HG03060 (cell line): ENCODE data around the gene WNT16.
A peak's percentile ranks its signal among the peaks of the same experiment; 100 is the strongest.

Experiments
- ATAC-seq: cut with Tn5 transposase; IDR thresholded peaks from one replicate; pipeline ENCODE4 v1.9.1; 2021; ENCODE audit warnings: low read depth, moderate number of reproducible peaks; ENCODE audit not compliant: unreplicated experiment

Gene WNT16

DNA sequence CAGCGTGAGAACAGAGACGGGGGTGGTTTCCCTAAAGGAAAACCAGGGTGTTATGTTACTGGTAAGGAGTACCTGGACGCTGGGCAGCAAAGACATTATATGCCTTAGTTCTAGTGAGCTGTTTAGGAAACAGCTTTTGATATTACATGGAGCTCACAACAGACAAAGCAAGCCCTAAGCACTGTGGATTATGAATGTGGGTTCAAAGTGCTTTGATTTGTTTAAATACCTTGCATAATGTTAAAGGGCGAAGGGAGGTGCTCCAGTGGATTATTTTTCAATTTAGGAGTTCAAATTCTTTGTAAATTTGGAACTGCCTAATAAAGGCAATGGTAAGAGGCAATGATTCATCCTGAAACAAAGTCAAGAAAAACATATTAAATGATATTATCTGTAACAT is 13.8 kb downstream of the WNT16 start:
- no peak for ATAC-seq

DNA sequence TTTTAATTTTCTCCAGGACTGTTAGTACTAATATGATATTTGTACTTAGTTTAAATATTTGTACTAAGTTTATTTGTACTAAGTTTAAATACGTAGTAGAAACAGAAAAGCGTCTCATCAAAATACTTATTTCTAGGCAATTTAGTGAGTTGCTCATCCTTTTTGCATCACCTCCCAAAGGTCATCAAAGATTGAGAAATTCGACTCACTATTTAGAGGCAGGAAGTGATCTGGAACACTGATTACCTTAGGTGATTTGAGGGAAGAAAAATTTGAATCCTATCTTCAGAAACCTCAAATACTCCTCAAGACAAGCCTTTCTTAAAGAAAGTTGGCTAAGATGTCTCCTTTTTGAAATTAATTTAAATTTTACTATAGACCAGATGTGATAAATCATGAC is 14.5 kb downstream of the WNT16 start:
- ATAC-seq = no peak

DNA sequence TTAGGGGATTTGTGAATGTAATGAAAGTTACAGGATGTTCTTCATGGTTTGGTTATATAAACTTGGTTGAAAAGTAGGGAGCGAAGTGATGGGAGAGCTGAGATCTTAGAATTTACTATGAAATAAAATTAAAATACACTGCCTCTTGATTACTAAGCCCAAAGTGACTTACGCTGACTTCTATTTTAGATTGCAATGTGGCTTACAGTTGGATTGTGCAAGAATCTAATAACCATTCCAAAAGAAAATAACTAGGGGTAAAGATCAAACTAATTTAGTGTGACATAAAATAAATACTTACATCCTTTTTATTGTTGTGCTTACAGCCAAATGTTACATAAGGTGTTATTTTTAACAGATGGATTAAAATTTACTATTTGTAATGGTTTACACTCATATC is 15.3 kb downstream of the WNT16 start:
- ATAC-seq = no peak

DNA sequence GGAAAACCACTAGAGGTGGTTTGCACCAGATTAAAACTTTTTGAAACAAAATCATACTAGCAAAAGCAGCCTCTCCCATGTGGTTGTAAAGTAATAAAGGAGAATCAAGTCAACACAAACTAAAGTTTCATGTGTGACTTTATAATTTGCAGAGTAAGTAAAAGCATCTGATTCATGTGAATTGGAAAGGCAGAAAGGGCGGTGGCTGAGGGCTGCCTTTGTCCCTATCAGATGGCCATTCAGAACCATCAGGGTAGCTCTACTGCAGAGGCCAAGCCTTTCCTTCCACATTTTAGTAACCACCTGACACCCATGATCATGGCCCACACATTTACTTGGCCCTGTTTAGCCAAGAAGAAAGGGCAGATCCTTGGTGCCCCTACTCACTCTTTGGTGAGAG is 15.7 kb downstream of the WNT16 start:
- no peak for ATAC-seq

DNA sequence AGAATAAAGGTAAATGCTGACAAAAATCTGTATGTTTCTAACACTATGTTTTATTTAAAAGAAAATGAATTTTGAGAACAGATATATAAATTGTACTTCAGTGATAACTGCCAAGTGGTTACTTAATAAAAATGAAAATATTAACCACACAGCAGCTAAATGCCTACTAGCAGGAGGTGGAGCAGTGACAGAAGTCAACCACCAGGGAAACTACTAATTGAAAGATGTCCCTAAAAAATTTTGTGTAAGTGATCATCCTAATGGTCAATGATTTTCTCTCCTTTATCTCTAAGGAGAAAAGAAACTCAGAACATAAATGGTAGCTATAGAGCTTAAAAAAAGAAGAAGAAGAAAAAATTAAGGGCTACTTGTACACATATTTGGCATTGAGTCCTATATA is 22.9 kb downstream of the WNT16 start:
- ATAC-seq = no peak

DNA sequence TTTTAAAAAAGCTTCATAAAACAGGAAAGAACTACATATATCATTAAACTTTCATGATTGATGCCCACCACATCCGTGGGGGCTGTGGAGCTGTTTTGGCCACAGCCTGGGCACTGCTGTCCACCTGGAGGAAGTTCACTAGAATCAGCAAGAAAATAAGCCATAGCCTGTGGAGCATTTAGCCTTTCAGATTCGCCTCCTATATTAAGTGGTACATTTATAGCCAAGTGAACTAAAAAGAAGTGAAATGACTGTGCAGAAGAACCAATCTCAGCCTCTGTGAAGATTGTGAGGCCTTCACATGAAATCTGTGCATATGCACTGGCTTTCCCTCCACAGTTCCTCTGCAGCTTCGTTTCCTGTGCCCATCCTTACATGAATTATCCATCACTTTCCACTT is 23.5 kb downstream of the WNT16 start:
- no peak for ATAC-seq

DNA sequence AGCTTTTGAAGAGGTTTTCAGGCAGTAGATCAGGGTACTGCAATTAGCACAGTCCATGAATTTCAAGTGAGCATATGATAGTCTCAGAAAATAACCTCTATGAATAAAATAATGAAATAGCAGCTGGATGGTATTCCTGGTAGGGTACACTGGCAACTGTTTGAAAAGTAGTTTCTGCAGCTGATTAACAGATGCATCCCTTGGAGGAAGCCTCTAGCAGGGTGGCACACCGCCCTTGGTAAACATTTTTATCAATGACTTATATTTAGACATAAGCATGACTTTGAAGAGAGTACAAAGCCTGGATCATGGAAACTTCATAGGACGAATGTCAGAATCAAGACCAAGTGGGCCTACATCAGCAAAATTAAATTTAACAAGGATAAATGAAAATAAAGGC is 26.8 kb downstream of the WNT16 start:
- no peak for ATAC-seq

DNA sequence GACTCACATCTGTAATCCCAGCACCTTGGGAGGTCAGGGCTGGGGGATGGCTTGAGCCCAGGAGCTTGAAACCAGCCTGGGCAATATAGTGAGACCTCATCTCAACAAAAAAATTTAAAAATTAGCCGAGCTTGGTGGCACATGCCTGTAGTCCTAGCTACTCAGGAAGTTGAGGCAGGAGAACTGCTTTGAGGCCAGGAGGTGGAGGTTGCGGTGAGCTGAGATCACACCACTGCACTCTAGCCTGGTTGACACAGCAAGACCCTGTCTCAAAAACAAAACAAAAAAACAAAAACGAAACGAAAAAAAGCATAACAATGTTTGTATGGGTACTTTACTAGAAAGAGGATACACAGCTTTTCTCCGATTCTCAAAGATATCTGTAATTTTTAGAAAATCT is 31.8 kb downstream of the WNT16 start:
- no peak for ATAC-seq

DNA sequence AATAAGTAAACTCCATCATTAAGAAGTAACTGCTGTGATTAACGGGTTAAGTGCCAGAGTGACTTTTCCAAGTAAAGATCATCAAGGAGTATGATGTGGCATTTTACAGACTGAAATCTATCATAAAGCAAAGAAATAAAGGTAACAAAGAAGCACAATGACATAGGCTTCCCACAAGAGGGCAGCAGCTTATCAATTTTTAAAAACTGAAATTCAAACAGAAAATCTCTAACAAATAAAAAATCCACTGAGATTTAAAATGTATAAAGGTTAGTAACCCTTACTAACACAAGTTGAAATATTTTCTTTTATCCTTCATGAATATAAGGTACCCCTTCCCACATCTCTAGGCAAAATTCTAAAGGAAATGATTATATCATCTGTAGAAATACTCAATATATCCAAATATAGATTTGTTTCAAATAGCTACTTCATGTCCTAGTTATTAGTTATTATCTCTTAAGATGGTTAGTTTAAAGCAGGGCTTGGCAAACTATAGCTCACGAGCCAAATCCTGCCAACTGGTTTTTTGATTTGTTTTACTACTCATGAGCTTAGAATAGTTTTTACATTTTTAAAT is 38.1 kb downstream of the WNT16 start:
- ATAC-seq = no peak

DNA sequence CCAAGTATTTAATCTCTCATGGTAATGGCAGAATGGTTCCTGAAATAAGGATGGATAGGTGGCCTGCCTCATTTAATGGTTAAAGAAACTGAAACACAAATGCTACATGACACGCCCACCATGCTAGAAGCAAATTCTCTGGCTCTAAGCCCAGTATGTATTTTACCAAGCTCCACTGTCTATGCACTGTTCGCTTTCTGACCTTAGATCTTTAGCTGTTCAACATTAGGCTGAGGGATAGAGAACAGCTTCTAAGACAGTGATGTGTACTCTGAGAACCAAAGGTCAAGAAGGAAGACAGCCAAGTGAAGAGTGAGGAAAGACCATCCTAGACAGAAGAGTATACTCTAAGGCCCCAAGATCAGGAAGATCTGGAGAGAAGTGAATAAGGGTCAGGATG is 40.7 kb downstream of the WNT16 start:
- peak; percentile 46 for ATAC-seq

DNA sequence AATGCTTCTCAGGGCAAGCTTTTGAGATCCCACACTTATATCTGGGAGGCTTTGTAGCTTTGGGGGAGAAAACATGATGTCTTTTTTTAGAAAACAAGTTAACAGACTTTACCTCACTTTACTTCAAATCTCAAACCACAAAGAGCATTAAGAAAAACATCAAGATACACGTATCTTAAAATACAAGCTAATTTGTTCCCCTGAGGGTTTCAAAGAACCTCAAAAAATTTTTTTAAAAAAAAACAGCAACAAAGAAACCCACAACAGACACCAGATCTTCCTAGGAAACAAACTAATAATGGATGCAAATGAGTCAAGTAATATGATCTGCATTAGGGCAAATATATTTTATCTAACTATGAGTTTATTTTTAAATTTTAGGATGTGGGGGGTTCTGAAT is 42.6 kb downstream of the WNT16 start:
- ATAC-seq = no peak

DNA sequence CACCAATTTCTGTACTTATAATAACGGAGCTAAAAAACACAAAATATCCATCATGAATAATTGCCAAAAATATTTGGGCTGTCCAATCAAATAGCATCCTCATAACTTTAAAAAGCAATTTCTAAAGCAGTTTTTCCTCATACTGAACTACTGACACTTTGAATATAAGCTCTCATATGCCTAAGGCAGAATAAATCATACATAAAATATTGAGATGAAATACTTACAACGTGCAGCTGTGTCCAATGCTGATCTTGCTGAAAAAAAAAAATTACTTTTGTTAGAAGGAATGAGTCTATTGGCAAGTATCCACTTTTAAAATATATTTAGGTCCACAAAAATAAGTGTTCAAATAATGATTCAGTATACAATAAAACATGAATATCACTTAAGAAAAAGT is 43.1 kb downstream of the WNT16 start:
- no peak for ATAC-seq

DNA sequence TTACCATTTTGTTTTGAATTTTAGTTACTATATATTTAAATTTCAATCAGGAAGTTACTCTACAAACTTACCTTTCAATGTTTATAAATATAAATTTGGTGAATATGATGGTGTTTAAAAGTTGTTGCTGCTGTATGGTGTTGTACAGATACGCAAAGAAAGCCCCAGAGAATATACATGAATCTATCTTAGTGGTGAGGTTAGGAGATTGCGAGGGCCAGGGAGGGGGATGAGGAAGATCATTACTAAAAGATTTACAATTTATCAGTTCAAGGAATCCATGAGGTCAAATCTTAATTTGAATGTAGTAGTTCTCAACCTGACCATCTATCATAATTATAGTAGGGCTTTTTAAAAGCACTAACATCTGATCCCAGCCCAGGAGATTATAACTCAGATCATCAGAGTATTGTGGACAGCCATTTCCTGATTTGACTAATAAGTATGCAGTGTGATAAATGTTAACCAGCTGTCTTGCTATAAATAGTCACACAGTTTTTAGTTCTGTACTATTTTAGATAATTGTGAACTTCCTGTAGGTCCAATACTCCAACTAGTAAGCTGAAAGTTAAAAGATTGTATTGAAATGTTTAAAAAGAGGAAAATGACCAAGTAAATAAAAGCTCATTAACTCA is 43.7 kb downstream of the WNT16 start:
- ATAC-seq = peak; percentile 89

DNA sequence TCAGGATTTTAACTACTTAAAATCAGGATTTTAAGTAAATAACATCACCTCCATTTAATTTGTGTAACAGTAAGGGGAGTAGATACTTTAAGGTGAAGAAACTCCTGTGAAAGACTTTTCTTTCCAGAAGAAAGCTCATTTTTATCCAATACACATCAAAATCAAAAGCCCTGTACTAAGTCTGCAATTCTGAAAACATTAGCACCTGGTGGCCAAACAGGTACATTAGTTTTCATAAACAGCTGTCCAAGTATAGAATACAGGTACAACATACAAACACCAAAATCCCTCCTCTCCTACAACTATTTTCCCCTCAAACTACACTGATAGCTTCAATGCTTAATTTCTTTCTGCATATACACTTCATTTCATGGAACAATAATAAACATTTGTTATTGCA is 44.4 kb downstream of the WNT16 start:
- no peak for ATAC-seq

DNA sequence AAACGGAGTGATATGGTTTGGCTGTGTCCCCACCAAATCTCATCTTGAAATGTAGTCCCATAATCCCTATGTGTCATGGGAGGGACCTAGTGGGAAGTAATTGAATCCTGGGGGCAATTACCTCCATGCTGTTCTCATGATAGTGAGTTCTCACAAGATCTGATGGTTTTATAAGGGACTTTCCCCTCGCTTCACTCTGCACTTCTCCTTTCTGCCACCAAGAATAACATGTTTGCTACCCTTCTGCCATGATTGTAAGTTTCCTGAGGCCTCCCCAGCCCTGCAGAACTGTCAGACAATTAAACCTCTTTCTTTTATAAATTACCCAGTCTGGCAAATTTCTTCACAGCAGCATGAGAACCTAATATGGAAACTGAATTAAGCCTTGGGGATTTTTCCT is 48.2 kb downstream of the WNT16 start:
- ATAC-seq = no peak

DNA sequence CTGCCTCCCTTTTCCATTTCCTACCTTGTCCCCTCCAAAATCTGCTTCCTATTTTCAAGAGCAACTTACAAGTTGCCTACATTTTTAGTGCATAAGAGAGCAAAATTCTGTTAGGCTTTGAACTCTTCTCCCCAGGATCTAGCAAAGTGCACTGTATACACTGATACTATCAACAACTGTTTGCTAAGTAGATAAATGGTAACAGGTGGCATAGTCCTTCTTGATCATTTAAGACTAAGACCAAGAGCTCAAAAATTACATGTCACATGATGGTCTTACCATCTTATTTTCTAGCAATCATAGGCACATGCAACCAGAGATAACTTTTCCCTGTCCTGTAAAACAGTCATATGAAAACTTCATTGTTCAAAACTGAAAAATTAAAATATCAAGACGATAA is 51.1 kb downstream of the WNT16 start:
- no peak for ATAC-seq

DNA sequence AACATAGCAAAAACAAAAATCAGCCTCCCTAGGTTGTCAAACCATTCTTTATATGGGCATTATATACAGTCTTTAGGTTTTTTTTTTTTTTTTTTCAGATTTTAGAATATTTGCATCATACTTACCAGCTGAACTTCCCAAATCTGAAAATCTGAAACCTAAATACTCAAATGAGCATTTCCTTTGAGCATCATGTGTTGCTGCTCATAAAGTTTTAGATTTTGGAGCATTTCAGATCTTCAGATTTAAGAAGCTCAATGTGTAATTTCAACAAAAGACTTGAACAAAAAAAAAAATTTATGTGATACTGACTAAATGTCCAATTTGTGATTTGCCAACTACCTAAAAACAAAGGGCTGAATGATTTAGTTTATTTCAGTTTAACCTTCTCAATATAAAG is 53.7 kb downstream of the WNT16 start:
- no peak for ATAC-seq

DNA sequence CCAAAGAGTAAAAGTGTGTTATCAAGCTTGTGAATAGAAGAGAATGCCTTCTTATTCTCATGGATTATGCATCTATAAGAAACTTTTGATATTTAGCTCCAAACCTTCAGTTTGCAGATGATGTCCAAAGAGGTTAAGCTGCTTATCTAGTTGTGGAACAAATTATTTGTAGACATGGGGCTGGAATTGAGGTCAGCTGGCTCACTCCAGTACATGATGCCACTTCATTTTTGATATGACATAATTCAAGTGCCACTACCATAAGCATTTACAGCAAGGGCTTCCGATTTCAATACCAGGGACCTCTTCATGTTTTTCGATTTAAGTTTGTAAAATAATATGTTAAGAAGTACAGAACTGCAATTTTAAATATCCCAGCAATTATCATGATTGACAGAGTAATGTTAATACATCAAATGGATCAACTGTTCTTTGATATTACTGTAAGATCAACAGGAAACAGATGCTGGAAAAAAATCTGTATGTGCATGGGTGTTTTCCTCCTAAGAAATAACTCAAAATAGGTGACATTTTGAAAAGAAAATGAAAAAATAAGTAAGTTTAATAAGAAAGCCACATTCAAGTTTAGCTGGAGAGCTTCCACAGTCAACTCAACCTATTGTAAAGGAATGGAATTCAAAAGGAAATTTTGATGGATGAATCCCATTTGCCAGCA is 54.6 kb downstream of the WNT16 start:
- ATAC-seq = no peak

DNA sequence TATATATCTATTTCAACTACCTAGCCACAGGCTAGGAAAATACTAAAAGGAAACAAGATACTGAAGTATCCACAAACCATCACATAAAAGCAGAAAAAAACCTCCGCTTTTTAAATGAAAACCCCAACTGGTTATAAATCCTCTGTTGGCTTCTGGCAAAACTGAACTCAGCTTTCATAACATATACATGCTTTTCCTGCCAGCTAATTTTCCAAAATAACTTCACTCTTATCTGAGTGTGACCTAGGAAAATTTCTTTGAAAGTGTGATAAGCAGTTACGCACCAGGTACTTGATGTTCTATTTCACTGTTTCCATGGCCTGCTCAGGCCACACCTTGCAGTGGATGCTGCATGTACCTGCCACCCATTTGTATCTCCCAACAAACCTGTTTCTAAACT is 55.5 kb downstream of the WNT16 start:
- no peak for ATAC-seq

DNA sequence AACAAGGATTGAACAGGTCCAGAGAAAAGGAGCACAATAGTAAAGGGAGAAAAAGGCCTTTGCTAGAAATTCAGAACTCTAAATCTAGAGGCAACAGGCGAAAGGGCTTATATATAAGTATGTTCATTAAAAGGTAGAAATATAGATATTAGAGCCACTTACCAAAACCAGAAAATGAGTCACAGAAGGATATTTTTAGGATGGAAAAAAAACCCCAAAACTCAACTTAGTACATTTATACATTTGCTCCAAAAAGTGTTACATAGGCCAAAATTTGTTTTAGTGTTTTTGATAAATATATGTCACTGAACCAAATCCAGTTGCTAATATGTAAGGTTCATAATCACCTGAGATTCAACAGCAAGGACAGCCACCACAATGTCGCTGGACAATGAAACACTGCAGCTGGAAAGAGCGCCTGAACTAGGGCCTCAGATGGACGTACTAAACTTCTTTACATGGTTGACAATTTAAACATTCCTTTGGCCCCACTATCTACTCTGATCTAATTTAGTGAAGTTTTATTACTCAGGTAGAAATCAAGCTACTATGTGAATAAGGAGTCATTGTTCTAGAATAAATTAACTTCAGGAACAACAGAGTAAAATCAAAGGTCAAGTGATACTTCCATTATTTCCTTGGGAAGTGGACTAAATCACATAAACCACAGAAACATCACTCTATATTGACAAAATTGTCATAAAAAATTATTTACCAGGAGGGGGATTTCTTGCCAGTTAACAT is 56.4 kb downstream of the WNT16 start:
- no peak for ATAC-seq

DNA sequence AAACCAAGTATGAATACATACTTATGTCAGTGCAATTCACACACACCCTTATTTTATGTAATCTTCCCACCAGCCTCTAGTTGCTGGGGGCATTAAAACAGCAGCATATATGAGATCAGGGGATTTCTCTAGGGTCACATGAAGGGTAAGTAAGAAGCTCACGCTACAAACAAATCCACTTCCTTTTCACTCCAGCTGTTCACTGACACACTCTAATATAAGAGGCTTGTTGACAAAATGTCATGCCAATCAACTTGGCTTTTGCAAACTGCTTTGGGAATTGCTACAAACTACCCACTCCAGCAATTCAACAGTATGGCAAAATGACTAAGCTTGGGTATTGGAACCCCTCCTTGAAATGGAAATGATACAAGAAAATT is 57.0 kb downstream of the WNT16 start:
- ATAC-seq = peak; percentile 97

DNA sequence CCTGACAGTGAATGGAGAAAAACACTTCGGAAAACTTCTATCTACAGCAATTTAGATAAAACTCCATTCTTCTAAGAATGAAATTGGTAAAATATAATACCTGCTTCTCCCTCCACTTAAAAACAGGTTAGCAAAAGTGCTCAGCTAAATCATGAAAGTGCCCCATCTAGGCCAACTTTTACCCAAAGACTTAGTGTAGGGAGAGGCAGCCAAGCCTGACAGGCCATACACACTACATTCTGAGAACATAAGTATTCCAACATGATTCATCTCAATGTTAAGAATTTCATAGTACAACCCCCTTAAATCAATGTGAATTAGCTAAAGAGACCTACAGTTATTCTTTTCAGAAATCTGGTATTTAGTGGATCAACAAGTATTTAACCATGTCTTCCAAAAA is 60.1 kb downstream of the WNT16 start:
- ATAC-seq = no peak
